ENCODE data around the gene CLK1.
"Not testable (repeated sequence)": the region's sequence is repeated elsewhere in the genome, so short reads cannot be mapped to it uniquely, and the experiment has no call there.

The CLK1 gene

GRCh38 chr2:200851398-200852248 lies 12.8 kb downstream of the CLK1 start:
- DNase-seq: no peak

- no peak for DNase-seq
These were observed 13.8 kb downstream of the CLK1 start for GRCh38 chr2:200850512-200851256.

- no peak for DNase-seq
These were observed 16.5 kb downstream of the CLK1 start for GRCh38 chr2:200847939-200848338.

- DNase-seq: no peak
These were observed 17.2 kb downstream of the CLK1 start for GRCh38 chr2:200847269-200847668.

- no peak for DNase-seq
These were observed 18.7 kb downstream of the CLK1 start for GRCh38 chr2:200845669-200846325.

- DNase-seq: no peak
These were observed 19.3 kb downstream of the CLK1 start for GRCh38 chr2:200845194-200845593.

GRCh38 chr2:200843993-200844948 lies 20.2 kb downstream of the CLK1 start:
- no peak for DNase-seq

- DNase-seq: no peak
These were observed 24.9 kb downstream of the CLK1 start for GRCh38 chr2:200839513-200839912.

- no peak for DNase-seq
These were observed 29.8 kb downstream of the CLK1 start for GRCh38 chr2:200834701-200835100.

- DNase-seq: no peak
These were observed 35.2 kb downstream of the CLK1 start for GRCh38 chr2:200829258-200829655.

- no peak for DNase-seq
These were observed 35.7 kb downstream of the CLK1 start for GRCh38 chr2:200828572-200829257.

- DNase-seq: no peak
These were observed 36.4 kb downstream of the CLK1 start for GRCh38 chr2:200828104-200828503.

- DNase-seq: no peak
These were observed 42.7 kb downstream of the CLK1 start for GRCh38 chr2:200821686-200822245.

GRCh38 chr2:200820573-200821234 lies 43.8 kb downstream of the CLK1 start:
- no peak for DNase-seq

GRCh38 chr2:200818732-200819131 lies 45.7 kb downstream of the CLK1 start:
- DNase-seq: not testable (repeated sequence)

GRCh38 chr2:200814917-200815316 lies 49.5 kb downstream of the CLK1 start:
- DNase-seq: no peak

- no peak for DNase-seq
These were observed 50.1 kb downstream of the CLK1 start for GRCh38 chr2:200814276-200814815.

- DNase-seq: peak; percentile 85
These were observed 52.1 kb downstream of the CLK1 start for GRCh38 chr2:200812122-200813022.

- peak; percentile 98 for DNase-seq
These were observed 52.9 kb downstream of the CLK1 start, which contains the start of gene BZW1 for GRCh38 chr2:200811333-200812121. Gene BZW1 (plus strand): TSS chr2:200811910. CDS start chr2:200813218, 1,308 bp downstream.

Measured in left hindlimb (tissue), 1 donor.